AG04449 (cell line): ENCODE data around the gene AAK1.
"Not testable (repeated sequence)": the region's sequence is repeated elsewhere in the genome, so short reads cannot be mapped to it uniquely, and the experiment has no call there.

ENCODE experiments used
- CTCF ChIA-PET: fragments of 350-600 bp; formaldehyde crosslinking; extraction: SDS; loops from one replicate; lab custom pipeline; 2021; ENCODE audit warnings: antibody characterized with exemption; lab: Yijun Ruan, JAX
- POLR2A ChIA-PET: fragments of 400-600, 350-600 bp; formaldehyde crosslinking; extraction: SDS; loops from one replicate; lab custom pipeline; 2020; ENCODE audit warnings: antibody characterized with exemption, inconsistent platforms; lab: Yijun Ruan, JAX
- DNase-seq: peaks from one replicate; pipeline ENCODE4 v3.0.0-alpha.2; 2010; ENCODE audit warnings: low read depth, low spot score
- H3K4me3 ChIP-seq: 2 replicates; pipeline ENCODE4 v1.5.1; 2011; ENCODE audit warnings: low read depth, mild to moderate bottlenecking, control low read depth, low read length
- TF ChIP-seq, protein P1 (sequence below): IDR thresholded peaks from one replicate; pipeline ENCODE4 v1.5.1; 2011; ENCODE audit warnings: mild to moderate bottlenecking, moderate library complexity, low read length, control low read depth, inconsistent platforms; ENCODE audit not compliant: insufficient read depth; ENCODE audit errors: missing control alignments

Gene AAK1

DNA sequence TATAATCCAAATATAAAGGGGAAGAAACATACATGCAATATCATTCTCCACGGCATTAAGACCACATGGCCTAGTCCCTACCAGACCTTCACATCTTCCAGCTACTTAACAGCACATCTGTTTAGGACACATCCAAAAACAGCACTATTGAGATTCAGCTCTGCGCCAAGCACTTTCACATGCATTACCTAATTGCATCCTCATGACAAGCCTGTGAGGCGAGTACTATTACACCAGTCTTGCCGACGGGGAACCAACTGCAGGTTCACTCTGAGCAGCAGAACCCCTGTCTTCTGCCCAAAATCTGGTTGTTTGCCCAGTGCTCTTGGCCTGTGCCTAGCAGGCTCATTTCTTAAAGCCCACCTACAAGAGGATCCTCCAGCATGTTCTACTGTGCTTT lies 66.7 kb downstream of the AAK1 start:
- CTCF ChIA-PET = interaction anchor here (0.8 to 1.9 kb wide), 5 partner anchors 9 to 138 kb away, joined by 3 to 10 read pairs (median 4); no protein-coding TSS in a partner anchor
- DNase-seq = no peak
- TF ChIP-seq, protein P1, sequence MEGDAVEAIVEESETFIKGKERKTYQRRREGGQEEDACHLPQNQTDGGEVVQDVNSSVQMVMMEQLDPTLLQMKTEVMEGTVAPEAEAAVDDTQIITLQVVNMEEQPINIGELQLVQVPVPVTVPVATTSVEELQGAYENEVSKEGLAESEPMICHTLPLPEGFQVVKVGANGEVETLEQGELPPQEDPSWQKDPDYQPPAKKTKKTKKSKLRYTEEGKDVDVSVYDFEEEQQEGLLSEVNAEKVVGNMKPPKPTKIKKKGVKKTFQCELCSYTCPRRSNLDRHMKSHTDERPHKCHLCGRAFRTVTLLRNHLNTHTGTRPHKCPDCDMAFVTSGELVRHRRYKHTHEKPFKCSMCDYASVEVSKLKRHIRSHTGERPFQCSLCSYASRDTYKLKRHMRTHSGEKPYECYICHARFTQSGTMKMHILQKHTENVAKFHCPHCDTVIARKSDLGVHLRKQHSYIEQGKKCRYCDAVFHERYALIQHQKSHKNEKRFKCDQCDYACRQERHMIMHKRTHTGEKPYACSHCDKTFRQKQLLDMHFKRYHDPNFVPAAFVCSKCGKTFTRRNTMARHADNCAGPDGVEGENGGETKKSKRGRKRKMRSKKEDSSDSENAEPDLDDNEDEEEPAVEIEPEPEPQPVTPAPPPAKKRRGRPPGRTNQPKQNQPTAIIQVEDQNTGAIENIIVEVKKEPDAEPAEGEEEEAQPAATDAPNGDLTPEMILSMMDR = no peak
- POLR2A ChIA-PET = no interaction called here
- H3K4me3 ChIP-seq = no peak overlapping the region

DNA sequence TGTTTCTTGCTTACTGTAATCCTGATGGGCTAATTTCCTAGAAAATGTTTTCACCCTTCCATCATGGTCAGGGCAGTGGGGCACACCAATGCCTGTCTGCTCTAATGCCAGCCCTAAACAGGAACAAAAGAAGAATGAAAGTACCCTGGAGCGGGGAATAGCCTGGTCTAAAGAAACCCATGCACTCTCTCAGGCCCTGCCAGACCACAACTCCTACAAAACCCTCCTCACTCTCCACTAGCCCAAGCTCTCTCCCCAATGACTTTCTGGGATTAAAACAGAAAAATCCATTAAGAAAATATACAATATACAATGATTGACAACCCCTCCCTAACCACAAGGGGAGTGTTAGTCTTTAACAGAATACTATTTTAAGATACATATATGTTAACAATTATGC lies 67.6 kb downstream of the AAK1 start:
- TF ChIP-seq, protein P1 = no peak
- POLR2A ChIA-PET = no interaction called here
- DNase-seq = no peak
- H3K4me3 ChIP-seq = no peak overlapping the region
- CTCF ChIA-PET = interaction anchor here (0.8 to 1.9 kb wide), 3 partner anchors 16 to 139 kb away, joined by 3 to 10 read pairs (median 3); no protein-coding TSS in a partner anchor

DNA sequence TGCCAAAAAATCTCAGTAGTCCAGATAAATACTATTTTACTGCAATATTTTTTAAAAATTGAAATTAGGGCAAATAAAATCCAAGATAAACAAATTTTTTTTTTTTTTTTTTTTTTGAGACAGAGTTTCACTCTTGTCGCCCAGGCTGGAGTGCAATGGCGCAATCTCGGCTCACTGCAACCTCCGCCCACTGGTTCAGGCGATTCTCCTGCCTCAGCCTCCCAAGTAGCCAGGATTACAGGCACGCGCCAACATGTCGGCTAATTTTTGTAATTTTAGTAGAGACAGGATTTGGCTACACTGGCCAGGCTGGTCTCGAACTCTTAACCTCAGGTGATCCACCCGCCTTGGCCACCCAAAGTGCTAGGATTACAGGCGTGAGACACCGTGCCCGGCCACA lies 68.2 kb downstream of the AAK1 start:
- H3K4me3 ChIP-seq, CTCF ChIA-PET, POLR2A ChIA-PET, DNase-seq: not testable (repeated sequence)

DNA sequence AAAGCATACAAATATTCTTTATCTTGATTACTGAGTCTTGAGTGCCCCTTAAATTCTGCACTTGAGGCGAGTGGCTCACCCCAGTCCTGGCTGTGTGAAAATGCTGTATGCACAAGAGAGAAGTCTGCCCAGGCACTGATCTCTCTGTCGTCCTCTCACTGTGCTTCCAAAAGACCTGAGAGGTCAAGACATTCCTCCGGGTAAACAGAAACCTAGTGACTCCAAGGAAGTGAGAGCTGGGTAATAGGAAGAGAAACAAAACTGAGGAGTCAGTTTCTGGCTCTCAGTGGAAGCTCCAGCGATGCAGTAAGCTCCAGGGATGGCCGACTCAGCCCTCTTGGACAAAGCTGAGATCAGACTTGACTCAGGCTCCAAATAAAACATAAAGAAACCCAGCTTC lies 70.9 kb downstream of the AAK1 start:
- ChIA-PET POLR2A (no interaction called here), CTCF (interaction anchor here (1.1 to 2.1 kb wide), 4 partner anchors 16 to 229 kb away, joined by 3 to 8 read pairs (median 3); no protein-coding TSS in a partner anchor)
- TF ChIP-seq, protein P1 = no peak
- H3K4me3 ChIP-seq = no peak overlapping the region
- DNase-seq = no peak

DNA sequence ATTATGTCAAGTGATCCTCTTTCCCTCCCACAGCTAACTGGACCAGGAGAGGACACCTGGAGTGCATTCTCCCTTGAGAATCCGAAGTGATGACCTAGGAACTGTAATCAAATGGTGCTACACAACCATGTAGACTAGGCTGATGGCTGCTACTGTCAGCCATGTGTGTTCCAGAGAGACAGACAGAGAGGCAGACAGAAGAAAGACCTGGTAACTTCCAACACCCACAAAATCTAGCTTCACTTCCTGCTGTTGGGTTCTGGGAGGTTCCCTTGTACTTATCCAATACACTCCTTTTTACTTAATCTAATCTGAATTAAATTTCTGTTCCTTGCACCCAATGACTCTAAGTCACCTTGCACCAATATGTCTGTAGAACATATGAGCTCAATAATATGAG lies 72.3 kb downstream of the AAK1 start:
- TF ChIP-seq, protein P1 = no peak
- no peak overlapping the region for H3K4me3 ChIP-seq
- DNase-seq = no peak
- ChIA-PET POLR2A (no interaction called here), CTCF (interaction anchor here (0.9 to 3.1 kb wide), 5 partner anchors 11 to 146 kb away, joined by 3 to 8 read pairs (median 3); partner anchors contain the start of gene AAK1)

DNA sequence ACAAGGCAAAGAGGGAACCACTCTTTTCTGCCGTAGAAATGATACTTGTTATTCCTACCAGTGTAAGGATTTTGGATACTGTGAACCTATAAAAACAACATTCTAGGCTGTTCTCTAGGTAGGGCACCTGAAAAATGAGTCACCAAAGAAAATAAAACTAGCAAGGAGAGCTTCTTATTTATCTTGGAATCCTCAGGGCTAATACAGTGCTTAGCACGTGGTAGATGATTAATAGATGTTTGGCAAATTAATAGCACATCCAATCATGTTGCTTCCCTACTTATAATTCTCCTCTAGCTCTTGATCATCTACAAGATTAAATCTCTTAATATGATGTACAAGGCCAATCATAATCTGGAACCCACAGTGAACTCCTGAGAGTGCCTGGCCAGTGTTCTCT lies 73.1 kb downstream of the AAK1 start:
- ChIA-PET POLR2A (no interaction called here), CTCF (interaction anchor here (0.6 to 3.1 kb wide), 8 partner anchors 10 to 147 kb away, joined by 3 to 9 read pairs (median 3); partner anchors contain the start of gene AAK1)
- no peak for DNase-seq
- no peak overlapping the region for H3K4me3 ChIP-seq
- TF ChIP-seq, protein P1 = no peak

DNA sequence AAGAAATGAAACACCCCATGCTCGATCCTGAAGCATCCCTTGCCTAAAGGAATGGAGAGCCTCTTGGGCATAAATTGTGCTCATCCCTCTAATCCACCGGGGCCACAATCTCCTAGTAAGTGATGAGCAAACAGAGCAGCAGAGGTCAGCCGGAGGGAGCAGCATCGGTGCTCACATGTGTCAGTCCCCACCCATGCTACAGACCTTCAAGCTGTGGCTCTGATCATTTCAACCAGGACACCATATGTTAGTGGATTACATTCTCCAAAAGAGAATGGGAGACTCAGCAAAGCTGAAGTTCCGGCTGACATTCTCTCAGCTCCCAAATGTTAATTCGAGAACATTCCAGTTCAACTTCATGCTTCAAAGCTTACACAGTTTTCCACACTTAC lies 75.6 kb downstream of the AAK1 start:
- ChIA-PET POLR2A (no interaction called here), CTCF (interaction anchor here (0.6 to 4.7 kb wide), 6 partner anchors 9 to 157 kb away, joined by 3 to 27 read pairs (median 4); no protein-coding TSS in a partner anchor)
- no peak for DNase-seq
- TF ChIP-seq, protein P1 = no peak
- no peak overlapping the region for H3K4me3 ChIP-seq
